ENCODE measurements around the gene TRPC4. TPM values are rescaled to one million over a fixed set of nuclear protein-coding genes. Genes with fewer than 3 reads are reported as not detected.
A peak's percentile ranks its signal among the peaks of the same experiment; 100 is the strongest.

Gene TRPC4
- 0.26 and 1.1 TPM in 2 replicates for total RNA-seq (2014; rRNA removed)
- 0.69 TPM for polyA plus RNA-seq (2012)

- peak; percentile 89 for DNase-seq (ENCODE audit: low read depth)
Measured at GRCh38 chr13:37869756-37870488, at the start of gene TRPC4. Gene TRPC4 (minus strand): TSS chr13:37869772. CDS start chr13:37783333, 86,439 bp downstream.

- no peak for DNase-seq (ENCODE audit: low read depth)
Measured at GRCh38 chr13:37918751-37919150, 49.2 kb upstream of the TRPC4 start.

DNA sequence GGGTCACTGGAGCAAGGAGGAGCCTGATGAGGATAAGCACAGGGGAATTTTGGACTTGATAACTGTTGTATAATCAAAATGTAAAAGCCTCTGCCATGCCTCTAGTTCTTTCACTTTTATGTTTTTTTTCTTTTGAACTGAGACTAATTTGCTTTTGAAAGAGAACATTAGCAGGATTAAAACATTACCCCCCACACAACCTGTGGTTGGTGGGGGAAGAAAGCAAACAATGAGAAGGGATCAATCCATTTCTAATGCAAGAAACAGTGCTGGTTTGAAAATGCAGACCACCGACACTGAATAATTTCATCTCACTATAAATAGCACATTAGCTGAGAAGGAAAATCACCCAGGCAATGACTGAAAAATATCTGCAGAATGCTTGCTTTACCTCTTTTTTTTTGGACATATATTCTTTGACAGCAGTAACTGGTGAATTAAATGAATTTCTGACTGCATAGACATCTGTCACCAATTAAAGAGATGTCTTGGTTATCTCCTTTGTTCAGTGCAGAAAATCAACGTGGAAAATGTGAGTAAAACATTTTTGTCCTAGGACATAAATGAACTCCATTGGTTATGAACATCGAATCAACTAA, 48.6 kb upstream of the TRPC4 start:
- no peak for DNase-seq (ENCODE audit: low read depth)

DNA sequence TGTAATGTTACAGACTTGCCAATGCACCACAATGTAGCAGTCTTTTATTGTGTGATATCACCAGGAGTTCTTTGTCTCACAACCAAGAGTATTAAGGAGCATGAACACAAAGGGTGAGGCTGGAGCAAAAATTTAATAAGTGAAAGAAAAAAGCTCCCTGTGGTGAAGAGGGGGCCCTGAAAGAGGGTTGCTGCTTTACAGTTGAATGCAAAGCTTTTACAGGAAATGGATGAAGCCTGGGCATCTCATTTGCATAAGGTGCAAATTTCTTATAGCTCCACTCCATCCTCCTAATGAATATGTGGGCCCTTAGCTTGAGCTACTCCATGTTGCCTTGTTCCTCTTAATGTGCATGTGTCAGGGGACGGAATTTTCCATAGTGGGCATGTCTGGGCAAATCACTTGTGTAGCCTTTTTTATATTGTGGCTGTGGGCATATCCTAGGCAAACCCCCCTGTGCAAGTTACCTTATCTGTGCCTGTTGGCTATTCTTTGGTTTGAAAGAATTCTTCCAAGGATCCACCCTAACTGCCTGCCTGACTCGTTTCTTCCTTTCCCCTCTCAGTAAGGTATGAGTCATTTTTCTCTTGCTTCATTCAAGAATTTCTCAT, 45.3 kb upstream of the TRPC4 start:
- DNase-seq (ENCODE audit: low read depth): peak; percentile 38

GRCh38 chr13:37910790-37911189, 41.2 kb upstream of the TRPC4 start:
- DNase-seq (ENCODE audit: low read depth): no peak

GRCh38 chr13:37906880-37907279, 37.3 kb upstream of the TRPC4 start:
- no peak for DNase-seq (ENCODE audit: low read depth)

DNA sequence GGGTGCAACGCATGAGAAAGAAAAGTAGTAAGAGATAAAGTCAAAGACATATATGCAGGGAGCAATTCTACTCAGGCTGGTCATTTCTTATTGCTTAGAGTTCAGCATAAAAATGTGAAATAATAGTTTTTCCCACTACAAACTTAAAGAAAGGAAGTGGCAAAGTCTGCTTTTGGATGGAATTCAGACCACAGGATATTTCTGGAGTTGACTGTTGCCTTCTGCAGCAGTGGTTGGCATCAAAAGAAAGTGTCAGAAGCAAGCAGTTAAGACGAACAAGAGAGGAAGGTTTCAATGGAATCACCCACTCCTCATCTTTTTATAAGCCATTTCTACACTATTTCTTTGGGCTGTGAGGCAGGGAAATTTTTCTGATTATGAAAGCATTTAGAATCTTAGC, 36.2 kb upstream of the TRPC4 start:
- peak; percentile 61 for DNase-seq (ENCODE audit: low read depth)

DNA sequence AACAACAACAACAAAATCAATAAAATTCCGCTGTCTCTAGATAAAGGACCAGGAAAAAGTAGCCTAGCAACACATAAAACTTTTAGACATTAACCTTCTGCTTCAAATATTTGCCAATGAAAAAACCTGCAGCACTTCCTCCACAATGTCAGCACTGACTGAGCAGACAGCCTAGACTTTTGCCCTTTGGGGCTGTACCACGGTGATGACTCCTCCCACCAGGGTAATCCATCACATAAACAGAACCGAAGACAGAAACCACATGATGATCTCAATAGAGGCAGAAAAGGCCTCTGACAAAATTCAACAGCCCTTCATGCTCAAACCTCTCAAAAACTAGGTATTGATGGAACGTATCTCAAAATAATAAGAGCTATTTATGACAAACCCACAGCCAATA, 30.2 kb upstream of the TRPC4 start:
- no peak for DNase-seq (ENCODE audit: low read depth)

- no peak for DNase-seq (ENCODE audit: low read depth)
Measured at GRCh38 chr13:37893321-37893720, 23.7 kb upstream of the TRPC4 start.

- no peak for DNase-seq (ENCODE audit: low read depth)
Measured at GRCh38 chr13:37889820-37890219, 20.2 kb upstream of the TRPC4 start.

DNA sequence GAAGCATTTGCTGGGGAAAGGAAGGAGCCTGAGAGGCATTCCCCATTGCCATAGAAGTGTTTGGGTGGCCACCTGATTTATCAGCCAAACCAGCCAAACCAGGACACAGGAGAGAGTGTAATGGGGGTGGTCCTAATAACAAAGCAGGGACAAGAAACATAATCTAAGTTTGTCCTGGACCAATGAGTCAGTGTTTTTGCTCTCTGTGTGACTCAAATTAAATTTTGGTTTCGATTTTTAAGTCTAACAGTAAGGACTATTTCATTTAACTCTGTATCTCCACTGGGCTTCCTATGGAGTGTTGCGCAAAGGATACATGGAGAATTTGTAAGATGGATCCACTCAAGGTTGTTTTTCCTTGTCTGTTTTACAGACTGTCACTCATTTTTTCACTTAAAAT, 19.5 kb upstream of the TRPC4 start:
- DNase-seq (ENCODE audit: low read depth): peak; percentile 54

DNA sequence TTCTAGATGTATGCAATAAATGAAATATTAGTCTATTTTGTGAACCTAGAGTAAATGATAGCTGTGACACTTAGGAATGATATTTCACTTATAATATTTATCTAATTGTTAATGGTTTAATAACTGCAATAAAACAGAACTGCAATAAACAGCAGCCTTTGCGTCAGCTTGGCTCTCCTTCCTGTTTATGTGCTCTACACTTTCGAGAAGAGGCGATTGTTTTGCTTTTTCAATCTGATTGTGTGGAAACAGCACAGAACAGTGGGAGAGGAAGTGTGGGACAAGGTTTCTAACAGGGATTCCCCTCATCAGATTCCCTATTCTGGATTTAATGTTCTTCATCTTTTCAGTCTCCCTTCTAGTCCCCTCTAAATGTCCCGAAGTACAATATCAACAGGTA, 17.3 kb upstream of the TRPC4 start:
- no peak for DNase-seq (ENCODE audit: low read depth)

DNA sequence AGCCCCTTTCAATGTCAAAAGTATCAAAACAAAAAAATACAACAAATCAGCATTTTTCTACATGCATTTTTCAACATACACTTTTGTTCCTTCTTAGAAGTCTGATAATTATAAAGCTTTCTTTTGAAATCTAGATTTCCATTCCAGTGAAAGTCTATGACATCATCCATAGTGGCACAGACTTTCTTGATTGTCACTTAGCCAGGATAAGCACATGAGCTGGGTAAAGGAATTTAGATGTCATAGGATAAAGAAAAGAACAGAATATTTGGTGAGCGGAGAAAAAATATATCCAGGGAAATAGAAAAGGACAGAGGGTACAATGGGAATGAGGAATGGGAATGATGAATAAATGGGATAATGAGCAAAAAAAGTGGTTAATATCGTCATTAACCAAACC, 15.1 kb upstream of the TRPC4 start:
- DNase-seq (ENCODE audit: low read depth): no peak

GRCh38 chr13:37884026-37884425, 14.5 kb upstream of the TRPC4 start:
- no peak for DNase-seq (ENCODE audit: low read depth)

DNA sequence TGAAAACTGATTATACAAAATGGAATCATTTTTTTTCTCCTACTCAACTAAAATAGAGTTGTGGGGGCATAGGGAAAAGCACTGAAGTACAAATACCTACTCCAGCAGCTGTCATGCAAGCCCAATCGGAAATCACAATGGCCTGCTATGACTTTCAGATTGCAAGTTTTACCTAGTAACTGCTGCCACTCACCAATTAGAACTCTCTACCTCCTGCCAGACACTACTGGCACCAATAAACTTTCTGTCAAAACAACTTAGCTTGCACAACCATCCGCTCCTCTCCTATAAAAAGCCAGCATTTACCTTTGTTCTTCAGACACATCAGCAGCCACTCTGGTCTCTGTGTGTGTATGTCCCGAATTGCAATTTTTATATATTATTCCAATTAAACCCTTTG, 9.3 kb upstream of the TRPC4 start:
- DNase-seq (ENCODE audit: low read depth): peak; percentile 30

- peak; percentile 56 for DNase-seq (ENCODE audit: low read depth)
Measured at GRCh38 chr13:37878496-37878895, 8.9 kb upstream of the TRPC4 start.

GRCh38 chr13:37870895-37871550, 1.5 kb upstream of the TRPC4 start:
- peak; percentile 78 for DNase-seq (ENCODE audit: low read depth)

- DNase-seq (ENCODE audit: low read depth): no peak
Measured at GRCh38 chr13:37870489-37870845, 895 bp upstream of the TRPC4 start.

- peak; percentile 23 for DNase-seq (ENCODE audit: low read depth)
Measured at GRCh38 chr13:37869506-37869755, 141 bp downstream of the TRPC4 start.

DNA sequence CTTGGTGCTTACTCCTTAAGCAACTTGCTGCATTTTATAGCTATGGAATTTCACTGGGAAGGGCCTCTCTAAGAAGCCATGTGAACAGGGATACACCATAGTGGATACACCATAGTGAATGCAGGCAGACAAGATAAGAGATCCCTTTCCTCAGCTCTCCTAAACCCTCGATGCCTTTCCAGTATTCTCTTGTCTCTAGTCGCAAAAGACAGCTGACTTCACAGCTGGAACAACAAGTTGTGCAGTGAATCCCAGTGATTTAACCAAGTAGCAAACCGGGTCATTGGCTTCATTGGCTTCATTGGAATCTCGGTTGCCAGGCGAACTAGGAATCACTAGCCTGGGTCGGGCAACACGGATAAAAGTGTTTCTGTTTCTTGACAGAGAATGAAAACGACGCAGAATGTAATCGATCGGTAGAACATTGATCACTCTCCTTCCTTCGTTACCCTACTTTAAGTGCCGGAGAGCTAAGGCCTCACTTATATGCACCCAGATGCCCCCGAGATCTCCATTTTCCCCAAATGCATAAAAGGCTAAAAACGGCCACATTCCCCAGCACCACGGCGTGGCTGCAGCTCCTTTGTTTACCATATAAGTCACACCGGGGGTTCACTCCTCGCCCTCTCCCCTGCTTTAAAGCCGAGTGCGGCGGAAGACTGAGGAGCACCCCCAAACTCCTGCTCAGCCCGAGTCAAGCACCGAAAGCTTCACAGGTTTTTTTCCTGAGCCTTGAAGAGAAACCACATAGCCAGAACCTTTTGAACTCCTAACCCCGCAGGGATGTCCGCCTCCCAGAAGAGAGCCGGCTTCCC, 674 bp downstream of the TRPC4 start:
- peak; percentile 44 for DNase-seq (ENCODE audit: low read depth)

DNA sequence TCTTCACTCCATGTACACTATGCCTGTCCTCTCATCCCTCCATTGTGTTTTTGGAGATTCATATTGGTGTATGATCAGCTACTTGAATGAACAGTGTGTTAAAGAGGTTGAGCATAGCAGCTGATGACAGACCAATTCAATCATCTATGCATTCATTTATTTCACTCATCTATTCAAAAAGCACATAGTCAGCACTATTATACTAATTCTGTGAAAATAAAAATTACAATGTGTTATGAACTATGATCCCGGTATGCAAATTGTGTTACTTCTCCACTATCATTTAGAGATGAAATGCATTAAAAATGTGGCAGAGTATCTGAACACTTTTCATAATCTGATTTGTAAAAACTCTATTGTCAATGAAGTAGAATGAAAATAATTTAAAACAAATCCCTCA, 5.9 kb downstream of the TRPC4 start:
- no peak for DNase-seq (ENCODE audit: low read depth)

DNA sequence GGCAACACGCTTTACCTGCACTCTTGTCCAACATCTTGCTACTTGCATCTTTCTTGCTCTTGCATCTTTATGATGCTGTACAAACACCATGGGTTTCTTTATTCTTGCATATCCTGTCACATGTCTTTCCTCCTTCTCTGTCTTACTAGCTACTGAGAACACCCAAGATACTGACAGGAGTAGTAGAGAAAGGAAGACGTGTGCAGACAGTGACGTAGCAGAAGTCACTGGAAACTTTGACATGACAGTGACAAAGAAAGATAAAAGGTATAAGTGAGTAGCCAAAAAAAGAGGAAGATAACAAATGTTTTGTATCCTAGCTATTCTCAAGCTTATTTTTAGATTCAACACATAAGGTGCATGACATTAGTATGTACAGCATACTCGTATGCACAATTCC, 34.2 kb downstream of the TRPC4 start:
- DNase-seq (ENCODE audit: low read depth): no peak
